Omental fat pad (tissue), 4 donors: ENCODE results near the gene KIF4A. TPM values are rescaled to one million over a fixed set of nuclear protein-coding genes. Genes with fewer than 3 reads are reported as not detected.
"Not testable (repeated sequence)": the region's sequence is repeated elsewhere in the genome, so short reads cannot be mapped to it uniquely, and the experiment has no call there.

ENCODE experiments used
- ATAC-seq: fragments of 150-250 bp; one replicate; pipeline ENCODE4 v1.9.1; 2016; ENCODE audit warnings: mild to moderate bottlenecking, moderate library complexity; ENCODE audit not compliant: low FRiP score
- DNase-seq: peaks from one replicate; pipeline ENCODE4 v3.0.0-alpha.2; 2019; ENCODE audit warnings: low spot score
- CTCF ChIP-seq, 3 donors: fragments of 450-650 bp; IDR thresholded peaks; one replicate each; pipeline ENCODE4 v1.5.1; 2016 to 2017; ENCODE audit warnings: antibody characterized with exemption in 3 of 3, mild to moderate bottlenecking in 3 of 3, moderate library complexity in 2 of 3
- total RNA-seq, 4 donors: library from RNA; depleted of rRNA; stranded (reverse); fragments of >200 nt; gene quantifications; one replicate each; pipeline ENCODE4 v1.1.0, GENCODE V29; 2016

The KIF4A gene
- total RNA-seq, 4 donors from 2014 or later: 0.09 to 1.2 (median 0.32) TPM; not detected in 1

- no peak for TF ChIP-seq CTCF (IDR thresholded peaks at IDR 0.05)
- no peak for ATAC-seq
- DNase-seq: no peak
Observed at GRCh38 chrX:70289168-70289792, 624 bp upstream of the KIF4A start.

- no peak for DNase-seq
- no peak for ATAC-seq
- no peak for TF ChIP-seq CTCF (IDR thresholded peaks at IDR 0.05)
Observed at GRCh38 chrX:70292788-70293187, 2.9 kb downstream of the KIF4A start.

- no peak for DNase-seq
- no peak for TF ChIP-seq CTCF (IDR thresholded peaks at IDR 0.05)
- ATAC-seq: no peak
Observed at GRCh38 chrX:70293621-70294020, 3.7 kb downstream of the KIF4A start.

GRCh38 chrX:70301716-70302115 is 11.8 kb downstream of the KIF4A start:
- DNase-seq: no peak
- TF ChIP-seq CTCF (IDR thresholded peaks at IDR 0.05): no peak
- ATAC-seq: no peak

DNA sequence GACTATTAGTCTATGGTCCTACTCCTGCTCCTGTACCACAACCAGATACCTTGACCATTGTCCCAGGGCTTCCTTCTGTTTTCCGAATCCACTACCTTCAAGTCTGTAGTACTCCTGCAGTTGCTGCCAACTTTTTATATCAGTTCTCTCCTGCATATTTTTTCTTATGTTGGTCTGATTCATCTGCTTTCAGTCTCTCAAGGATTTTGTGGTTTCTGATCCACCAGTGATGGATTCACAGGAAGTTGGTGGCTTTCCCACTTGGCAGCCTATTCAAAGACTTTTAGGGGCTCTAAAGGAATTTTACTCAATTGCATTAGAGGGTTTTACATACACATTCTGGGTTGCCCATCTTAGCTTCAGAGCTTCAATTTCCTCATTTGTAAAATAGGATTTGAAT is 23.6 kb downstream of the KIF4A start:
- DNase-seq: no peak
- no peak for ATAC-seq
- TF ChIP-seq CTCF (IDR thresholded peaks at IDR 0.05): no peak

- ATAC-seq (no peak), DNase-seq (no peak)
- no peak for TF ChIP-seq CTCF (IDR thresholded peaks at IDR 0.05)
Observed at GRCh38 chrX:70322784-70323183, 32.9 kb downstream of the KIF4A start.

GRCh38 chrX:70323628-70324027 is 33.7 kb downstream of the KIF4A start:
- DNase-seq, ATAC-seq: not testable (repeated sequence)
